ENCODE results near the gene GPA33.

Gene GPA33

DNA sequence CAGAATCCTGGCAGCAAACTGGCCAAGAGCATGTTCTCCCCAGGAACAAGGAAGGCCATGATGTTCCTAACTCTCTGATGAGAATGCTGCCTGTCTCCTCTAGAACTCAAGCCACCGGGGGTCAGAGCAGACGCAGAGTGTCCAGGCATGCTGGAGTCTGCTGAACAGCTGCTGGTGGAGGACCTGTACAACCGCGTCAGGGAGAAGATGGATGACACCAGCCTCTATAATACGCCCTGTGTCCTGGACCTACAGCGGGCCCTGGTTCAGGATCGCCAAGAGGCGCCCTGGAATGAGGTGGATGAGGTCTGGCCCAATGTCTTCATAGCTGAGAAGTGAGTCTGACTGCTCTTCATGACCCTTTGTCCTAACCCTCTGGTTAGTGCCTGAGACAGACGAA is 27.0 kb upstream of the GPA33 start:
- DNase-seq, result no peak

DNA sequence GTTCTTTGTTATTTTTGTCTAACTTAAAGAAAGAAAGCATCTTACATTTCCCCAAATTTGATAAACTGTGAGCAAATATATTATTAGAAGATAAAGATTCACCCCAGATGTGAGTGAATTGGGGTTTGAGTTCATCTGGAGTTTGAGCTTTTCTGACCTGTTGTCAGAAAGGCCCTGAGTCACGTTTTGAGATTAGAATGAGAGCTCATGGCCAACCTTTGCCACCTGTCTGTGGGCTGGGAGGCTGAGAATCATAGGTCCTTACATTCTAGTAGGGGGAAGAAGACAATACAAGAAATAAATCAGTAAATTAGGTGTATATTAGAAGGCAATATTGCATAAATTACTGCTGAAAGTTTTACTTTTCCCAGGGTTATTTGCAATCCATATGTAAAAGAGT is 26.0 kb upstream of the GPA33 start:
- no peak for DNase-seq

DNA sequence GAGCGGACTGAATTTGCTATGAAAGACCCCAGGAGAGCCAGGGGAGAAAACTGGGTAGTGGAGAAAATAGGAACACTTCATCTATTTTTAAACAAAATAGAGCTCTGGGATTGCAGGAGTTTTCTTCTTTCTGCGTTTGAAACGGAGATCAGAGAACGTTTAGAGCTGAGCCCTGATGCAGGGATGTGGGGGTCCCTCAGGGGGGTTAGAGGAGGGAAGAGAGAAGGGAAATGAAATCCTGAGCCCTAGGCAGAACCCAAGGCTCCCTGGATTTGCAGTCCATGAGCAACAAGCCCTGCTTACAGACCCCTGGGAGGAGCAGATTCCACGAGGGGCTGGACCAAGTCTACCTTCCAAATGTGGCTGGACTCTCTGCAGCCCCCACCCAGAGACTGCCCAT is 25.5 kb upstream of the GPA33 start:
- no peak for DNase-seq

DNA sequence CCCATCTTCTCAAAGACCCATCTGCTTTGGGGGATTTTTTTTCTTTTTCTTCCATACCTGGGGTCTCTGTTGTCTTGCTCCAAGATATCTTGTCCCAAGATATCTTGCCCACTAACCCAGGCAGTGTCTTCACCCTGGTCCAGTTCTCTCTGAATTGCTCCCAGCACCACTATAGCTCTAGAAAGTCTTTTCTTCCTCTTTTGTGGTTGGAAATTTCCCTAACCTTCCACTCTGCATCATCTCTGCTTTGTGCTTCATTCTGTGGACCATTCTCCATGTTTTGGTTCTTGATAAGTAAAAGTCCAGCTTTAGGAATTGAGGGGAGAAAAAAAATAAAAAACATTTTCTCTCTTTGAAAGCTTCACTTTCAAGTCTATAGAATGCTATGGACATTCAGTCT is 24.5 kb upstream of the GPA33 start:
- DNase-seq, result no peak

DNA sequence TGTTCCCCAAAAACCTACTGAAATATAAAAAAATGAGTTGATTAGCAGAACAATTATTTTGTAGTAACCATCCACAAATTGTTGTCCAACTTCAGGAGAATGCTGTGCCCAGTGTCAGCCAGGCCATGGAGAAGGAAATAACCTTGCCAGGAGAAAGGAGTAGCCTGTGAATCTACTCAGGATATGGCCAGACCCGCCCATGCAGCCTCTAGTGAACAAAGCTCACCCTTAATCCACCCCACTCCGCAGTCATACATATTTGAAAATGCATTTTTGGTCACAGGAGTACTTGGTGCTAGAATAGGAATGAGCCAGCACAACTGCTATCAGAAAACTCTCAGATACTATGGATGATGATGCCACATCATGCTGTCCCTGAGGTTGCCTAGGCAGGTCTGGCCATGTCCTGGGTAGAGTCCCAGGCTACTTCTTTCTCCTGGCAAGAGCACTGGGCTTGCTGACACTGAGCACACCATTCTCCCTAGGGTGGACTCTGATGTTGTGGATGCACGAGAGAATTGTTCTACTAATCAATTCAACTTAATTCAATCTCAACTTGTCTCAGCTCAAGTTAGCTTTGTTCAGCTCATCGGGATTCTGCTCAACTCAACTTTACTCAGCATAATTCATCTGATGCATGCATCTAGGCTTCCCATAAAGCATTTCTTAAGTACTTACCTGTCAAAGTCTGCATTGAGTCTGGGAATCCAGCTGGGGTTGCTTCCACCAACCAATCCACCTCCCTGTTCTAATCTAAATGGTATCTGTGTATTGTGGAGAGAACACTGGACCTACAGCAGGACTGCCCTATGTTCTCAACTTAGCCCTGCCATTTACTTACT is 21.9 kb upstream of the GPA33 start:
- no peak for DNase-seq

DNA sequence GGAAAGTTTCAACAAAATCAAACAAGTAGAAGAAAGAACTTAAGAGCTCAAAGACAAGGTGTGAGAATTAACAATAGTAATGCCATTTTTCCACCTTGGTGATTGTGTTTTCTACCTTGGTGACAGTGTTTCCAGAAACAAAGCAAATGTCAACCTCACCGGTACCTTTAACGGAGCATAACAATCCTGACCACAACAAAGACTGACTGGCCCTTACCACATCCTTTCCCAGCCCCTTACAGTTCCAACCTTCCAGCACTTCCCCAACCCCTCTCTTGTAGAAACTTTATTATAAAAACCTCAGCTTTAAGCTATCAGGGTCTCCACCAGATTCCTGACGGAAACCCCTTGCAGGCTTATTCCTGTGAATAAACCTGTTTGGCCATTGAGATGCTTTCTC is 20.4 kb upstream of the GPA33 start:
- DNase-seq, result peak in 1 of 5 experiments; percentile 48

DNA sequence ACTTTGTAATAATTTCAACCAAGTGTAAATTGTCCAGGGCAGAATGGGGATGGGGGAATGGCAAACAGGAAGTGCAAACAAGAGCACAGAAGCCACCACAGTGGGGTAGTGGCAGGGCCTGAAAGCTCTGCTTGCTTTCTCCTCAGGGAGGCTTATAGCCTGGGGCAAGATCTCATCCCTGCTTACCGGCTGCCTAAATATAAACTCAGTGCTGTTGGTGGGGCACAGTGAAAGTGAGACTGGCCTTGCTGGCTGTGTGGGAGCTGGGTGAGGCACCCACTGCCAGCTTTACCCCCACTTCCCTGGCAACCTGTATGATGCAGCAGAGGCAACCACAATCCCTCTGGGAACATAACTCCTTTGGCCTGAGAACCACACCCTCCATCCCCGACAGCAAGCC is 18.9 kb upstream of the GPA33 start:
- DNase-seq, result no peak

DNA sequence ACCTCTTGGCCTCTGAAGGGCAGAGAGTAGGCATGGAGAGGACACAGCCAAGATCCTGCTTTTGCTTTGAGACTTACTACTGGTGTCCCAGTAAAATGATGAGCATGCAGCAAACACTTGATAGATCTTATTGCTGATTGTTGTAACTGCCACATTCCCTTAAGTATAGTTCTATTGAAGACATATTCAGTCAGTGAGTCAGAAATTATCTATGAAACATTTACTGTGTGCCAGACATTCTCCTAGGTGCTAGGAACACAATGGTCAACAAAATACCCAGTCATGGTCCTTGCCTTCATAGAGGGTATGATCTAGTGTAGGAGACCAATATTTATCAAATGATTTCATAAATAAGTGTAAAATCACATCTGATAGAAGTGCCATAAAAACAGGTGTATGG is 17.3 kb upstream of the GPA33 start:
- no peak for DNase-seq

DNA sequence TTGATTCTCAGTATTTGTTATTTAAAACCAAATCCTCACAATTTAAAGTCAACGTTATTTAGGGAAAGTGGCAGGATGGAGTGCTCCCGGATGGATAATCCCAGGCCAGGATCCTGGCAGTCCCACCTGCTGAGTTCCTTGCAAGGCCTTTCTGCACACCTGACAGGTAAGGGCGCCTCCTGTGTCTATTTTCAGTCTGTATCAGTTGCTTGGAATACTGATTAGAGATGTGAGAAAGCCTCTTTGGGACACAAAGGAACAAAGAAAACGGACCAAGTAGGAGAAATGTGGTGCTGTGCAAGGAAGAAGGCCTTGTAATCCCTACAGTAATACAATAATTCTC is 15.9 kb upstream of the GPA33 start:
- DNase-seq, result no peak

DNA sequence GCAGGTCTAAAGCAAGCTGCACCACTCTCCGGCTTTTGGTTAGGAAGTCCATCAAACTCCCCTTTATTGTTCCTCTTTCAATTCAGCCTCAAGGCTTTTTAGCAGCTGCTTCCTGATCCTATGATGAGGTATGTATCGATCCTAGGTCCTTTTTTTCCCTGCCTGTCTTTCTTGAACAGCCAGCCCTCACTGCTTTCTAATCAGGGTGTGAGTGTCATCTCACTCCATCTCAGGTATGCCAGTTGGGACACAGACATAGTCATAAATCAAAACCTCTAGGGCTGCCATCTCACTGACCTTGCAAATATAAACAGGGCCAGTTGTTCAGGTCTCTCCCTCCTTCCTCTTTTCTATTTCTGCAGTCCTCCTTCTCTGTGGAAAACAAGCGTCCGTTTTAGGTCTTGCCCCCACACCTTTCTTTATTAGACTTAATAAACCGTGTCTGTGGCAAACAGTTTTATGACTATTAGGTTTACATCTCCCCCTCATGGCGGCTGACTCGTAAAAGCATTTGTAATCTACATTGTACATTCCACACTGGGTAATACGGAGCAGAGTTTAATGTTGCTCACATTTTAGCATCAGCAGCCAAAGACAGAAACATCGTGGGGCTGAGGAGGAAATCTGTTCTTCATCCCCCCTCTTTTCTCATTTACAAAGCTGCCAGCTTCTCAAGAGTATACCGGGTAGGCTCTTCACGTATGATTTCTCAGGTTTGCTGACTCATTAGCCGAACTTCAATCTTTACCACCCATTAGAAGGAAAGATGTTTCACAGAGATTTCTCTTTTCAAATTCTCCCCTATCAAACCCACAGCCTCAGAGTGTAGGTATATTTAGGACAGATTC is 15.3 kb upstream of the GPA33 start:
- no peak for DNase-seq

DNA sequence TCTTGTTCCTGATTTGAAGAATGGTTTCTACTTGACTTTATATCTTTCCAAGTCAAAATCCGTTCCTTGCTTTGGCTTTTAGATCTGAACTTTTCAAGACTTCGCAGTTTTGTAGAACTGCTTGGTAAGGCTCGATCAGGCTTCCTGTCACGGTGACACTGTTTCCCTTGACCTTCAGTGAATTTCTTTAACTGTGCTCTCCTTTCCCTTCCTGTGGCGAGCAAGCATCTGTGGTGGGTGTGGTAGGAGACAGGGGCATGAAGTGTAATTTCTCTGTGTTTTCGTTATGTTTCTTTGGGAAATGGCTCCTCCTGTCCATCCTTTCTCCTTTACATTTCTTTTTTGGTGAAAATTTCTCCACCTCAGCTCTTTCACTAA is 14.1 kb upstream of the GPA33 start:
- no peak for DNase-seq

DNA sequence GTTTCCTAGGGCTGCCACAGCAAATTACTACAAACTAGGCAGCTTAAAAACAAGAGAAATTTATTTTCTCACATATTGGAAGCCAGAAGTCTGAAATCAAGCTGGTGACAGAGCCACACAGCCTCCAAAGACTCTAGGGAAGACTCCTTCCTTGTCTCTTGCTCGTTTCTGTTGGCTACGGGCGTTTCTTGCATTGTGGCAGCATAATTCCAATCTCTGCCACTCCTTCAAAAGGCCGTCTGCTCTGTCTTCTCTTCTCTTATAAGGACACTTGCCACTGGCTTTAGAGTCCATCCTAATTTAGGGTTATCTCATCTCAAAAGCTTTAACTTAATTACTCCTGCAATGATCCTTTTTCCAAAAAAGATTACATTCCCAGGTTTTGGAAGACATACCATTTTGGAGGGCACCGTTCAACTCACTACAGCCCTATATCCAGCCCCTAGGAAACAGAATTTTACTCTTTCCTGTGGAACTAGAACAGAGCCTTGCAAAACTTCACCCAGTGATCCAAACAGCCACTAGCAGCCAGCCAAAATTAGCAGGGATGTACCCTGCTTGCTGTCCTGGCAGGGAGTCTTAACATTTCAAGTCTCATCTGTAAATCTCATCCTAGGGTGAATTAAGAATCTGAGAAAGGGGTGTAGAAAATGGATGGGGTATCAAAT is 12.9 kb upstream of the GPA33 start:
- no peak for DNase-seq

DNA sequence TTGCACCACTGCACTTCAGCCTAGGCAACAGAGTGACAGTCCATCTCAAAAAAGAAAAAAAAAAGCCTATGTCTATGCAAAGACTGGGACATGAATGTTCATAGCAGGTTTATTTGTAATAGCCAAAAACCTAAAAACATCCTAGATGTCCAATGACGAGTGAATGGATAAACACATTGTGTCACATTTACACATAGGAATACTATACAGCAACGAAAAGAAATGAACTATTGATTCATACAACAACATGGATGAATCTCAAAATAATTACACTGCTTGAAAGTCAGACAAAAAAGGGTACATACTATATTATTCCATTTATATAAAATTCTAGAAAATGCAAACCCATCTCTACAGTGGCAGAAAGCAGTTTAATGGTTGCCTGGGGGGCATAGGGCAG is 11.6 kb upstream of the GPA33 start:
- no peak for DNase-seq

DNA sequence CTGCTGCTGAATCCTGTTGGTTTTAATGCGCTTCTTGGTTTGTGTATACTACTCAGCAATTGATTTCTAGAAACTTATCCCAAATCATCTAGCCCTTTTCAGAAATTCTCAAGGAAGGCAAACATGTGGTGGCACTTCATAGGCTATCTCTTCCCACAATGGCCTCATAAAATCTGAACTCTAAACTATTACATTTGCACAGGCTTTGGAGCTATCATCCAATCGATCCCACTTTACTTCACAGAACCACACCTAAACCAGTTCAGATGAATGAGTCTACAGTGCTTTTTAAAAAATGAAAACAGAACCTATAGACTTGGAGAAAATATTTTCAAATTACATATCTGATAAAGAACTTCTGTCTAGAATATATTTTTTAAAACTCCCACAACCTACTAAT is 10.6 kb upstream of the GPA33 start:
- no peak for DNase-seq

DNA sequence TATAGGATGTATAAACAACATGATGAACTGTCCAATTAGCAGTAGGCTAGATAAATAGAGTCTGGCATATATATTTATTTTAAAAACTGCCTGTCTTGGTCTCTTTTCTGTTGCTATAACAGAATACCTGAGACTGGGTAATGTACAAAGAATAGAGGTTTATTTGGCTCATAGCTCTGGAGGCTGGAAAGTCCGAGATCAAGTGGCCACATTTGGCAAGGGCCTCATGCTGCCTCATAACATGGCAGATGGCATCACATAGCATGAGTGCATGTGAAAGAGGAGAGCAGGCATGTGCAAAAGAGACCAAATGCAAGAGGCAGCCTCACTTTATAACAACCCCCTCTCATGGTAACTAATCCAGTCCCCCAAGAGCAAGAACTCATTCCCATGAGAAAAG is 9.7 kb upstream of the GPA33 start:
- no peak for DNase-seq

DNA sequence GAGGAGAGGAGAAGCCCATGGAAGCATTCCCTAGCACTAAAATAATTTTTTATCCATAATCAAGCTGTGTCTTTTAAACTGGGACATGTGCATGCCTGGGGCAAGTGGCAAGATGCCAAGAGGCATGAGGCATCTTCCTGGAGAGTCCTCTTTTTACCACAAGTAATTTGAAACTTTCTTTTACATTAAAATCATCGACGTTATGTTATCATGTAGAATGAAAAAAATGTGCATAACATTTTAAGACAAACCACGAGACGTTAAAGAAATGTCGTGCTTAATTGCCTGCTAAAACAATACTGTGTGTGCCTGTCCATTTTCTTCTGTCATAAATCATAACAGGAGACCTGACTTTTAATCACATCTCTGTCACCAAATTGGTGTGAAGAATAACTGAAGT is 5.2 kb upstream of the GPA33 start:
- DNase-seq, result no peak

DNA sequence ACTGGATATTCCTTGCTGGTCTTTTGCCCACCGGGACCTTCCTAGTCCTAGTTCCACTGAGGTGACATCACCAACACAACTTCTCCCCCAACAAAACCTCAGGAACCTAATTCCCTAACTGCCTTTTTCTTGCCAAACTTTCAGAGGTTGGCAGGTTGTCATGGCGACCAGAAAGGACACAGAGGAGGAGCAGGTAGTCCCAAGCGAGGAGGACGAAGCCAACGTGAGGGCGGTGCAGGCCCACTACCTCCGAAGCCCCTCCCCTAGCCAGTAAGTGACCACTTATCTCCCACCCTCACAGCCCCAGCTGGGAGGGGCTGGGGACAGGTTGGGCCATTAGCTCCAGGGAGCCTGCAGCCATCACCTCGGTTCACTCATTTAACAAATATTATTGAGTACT is 4.5 kb upstream of the GPA33 start:
- DNase-seq, result no peak

DNA sequence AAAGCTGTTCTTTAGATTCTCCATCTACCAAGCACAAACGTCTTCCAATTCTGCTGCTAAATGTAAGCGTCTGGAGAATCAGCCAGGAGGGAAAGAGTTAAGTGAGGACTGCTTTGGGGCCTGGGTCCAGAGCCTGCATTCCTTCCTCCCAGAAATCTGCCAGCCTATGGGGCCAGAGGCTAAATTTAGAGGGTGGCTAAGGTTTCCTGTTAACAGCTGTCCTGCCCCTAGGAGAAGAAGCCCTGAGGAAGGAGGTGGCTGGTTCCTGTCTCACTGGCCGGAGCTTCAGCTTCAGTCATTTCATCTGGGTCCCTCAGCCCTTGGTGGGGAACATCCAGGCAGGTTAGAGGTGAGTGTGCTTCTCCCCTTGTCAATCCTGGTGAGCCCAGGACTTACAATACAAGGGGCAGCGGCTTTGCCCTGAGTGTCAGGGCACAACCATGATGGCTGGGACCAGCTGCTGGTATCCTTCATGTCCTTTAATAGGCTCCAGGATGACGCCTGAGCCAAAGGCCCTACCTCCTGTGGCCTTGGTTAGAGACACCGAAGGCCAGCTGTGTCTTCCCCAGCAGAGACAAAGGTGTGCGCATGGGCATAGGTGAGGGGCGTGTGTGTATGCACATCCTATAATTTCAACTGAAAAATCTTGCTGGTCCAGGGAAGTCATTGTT is 3.8 kb upstream of the GPA33 start, which contains the start of gene STYXL2:
Gene STYXL2, plus strand, starts transcription at position 230 of the 671 bp plus-strand sequence. CDS start 775 bp downstream, outside the sequence.
- no peak for DNase-seq

DNA sequence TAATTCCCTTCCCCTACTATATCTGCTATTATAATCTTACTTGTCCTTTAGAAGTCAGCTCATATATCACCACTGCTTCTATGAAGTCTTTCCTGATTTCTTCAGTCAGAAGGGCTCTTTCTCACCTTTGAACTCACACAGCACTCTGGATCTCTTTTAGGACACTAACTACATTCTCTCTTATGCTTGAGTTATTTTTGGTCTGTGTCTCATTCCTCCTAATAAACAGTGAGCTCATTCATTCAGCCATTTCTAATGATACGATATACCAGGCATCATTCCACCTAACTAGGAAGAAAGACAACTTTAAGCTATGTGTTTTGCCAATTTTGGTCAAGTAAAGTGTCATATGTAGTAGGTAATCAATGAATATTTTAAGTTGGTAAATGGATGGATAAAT is 2.5 kb upstream of the GPA33 start:
- DNase-seq, result no peak

DNA sequence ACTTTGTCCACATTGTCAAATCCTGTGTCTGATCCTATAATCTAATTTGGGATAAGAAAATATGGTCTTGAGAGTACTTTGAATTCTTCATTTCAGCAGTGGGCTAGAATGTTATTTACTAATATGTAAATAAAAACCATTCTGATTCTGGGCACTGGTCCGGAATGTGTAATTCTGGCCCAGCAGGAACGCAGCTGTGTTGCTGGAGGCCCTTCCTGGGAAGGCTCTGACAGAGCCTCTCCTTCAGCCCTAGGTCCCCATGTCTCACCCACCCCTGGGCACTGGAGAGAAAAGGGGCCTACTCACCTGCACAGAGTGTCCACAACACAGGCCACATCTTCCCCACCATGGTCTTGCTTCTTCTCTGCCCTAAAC is 251 bp downstream of the GPA33 start:
- DNase-seq, result no peak

DNA sequence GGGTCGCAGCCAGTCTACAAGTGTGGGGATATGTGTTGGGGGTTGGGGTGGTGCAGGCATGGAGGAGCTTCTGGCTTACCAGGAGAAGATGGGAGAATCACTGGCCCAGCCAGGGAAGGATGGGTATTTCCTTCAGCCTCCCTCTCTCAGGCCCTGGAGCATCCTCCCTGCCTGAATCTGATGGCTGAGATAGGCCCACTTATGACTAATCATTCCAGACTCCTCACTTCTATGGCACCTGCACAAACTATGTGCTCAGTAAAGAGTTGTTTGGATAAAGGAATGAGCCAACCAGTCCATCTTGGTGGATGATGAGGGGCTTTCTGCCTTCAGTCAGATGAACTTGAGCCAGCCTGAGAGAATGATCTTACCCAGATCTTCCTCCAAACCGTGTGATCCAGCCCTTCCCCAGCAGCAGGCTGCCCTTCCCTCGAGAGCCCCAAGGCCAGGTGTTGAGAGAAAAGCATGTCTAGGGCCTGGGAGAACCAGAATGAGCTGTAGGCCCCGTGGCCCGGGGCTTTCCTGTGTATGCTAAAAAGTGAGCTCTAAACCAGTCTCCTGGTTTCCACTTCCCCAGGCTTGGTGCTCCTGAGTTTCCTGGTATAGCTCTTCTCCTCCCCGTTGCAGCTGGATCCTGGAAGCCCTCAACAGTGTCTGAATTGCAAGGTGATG is 1.3 kb downstream of the GPA33 start:
- no peak for DNase-seq

DNA sequence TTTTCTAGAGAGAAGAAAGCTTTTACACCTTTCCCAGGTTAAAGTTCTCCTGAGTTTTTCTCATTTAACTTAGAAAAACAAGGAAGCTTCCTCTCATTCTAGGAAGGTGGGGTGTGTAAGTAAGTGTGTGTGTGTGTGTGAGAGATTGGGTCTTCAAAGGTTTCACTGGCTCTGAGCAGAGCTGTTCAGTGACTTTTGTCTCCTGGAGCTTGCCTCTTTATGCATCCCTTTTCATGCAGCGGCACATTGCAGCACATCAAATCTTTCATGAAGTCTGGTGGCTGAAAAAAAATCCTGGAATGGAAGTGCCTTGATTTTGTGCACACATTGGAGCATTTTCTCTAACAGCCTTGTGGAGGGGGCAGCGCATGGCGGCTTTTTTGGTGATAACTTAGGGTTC is 3.4 kb downstream of the GPA33 start:
- no peak for DNase-seq

DNA sequence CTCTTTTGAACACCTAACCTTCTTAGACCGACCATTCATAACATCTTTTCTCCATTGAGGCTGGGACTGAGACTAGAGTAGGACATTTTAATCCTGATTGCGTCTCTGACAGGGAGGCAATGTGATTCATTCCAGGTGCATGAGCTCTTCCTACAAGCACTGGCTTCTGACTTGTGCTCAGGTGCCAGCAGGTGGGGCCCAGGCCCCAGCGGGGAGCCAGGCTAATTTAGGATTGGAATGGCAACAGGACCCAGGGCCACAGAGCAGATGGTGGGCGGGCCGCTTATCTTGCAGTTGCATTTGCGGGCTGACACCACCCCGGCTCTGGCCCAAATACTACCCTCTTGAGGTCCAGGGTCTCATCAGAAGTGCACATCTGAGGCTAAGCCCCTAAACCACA is 4.1 kb downstream of the GPA33 start:
- DNase-seq, result no peak

Measured in T-helper 2 cell (primary cell).